Muscle layer of duodenum (tissue), 2 donors: ENCODE measurements around the gene SCAMP3.
A peak's percentile ranks its signal among the peaks of the same experiment; 100 is the strongest.
"Not testable (repeated sequence)": the region's sequence is repeated elsewhere in the genome, so short reads cannot be mapped to it uniquely, and the experiment has no call there.

ENCODE experiments used
- H3K27ac ChIP-seq: one replicate; pipeline ENCODE4 v1.7.0; 2013; ENCODE audit warnings: mild to moderate bottlenecking, low read length
- H3K27me3 ChIP-seq: one replicate; pipeline ENCODE4 v1.7.0; 2013; ENCODE audit warnings: low read depth, mild to moderate bottlenecking, control low read depth, low read length
- H3K36me3 ChIP-seq, 2 donors: one replicate each; pipeline ENCODE4 v1.7.0; 2013; ENCODE audit warnings: low read length in 2 of 2, control low read depth in 1 of 2, mild to moderate bottlenecking in 1 of 2; ENCODE audit not compliant: insufficient read depth in 2 of 2, control insufficient read depth in 1 of 2
- H3K4me1 ChIP-seq, 2 donors: one replicate each; pipeline ENCODE4 v1.7.0; 2013; ENCODE audit warnings: low read length in 2 of 2, mild to moderate bottlenecking in 2 of 2, control low read depth in 1 of 2, moderate library complexity in 1 of 2; ENCODE audit not compliant: insufficient read depth in 2 of 2, control insufficient read depth in 1 of 2
- H3K4me3 ChIP-seq, 2 donors: one replicate each; pipeline ENCODE4 v1.7.0; 2013; ENCODE audit warnings: low read length in 2 of 2, low read depth in 1 of 2, mild to moderate bottlenecking in 1 of 2
- H3K9me3 ChIP-seq, 2 donors: one replicate each; pipeline ENCODE4 v1.7.0; 2013; ENCODE audit warnings: low read length in 2 of 2, control low read depth in 1 of 2, mild to moderate bottlenecking in 1 of 2; ENCODE audit not compliant: control insufficient read depth in 1 of 2
- donor health status: healthy.

SCAMP3 gene

GRCh38 chr1:155251566-155251965 is 10.6 kb downstream of the SCAMP3 start:
- no peak overlapping the region for H3K4me3 ChIP-seq
- H3K9me3 ChIP-seq: no peaks in the 10 kb centered on the region
- no peaks in the 10 kb centered on the region for H3K27me3 ChIP-seq
- no peak overlapping the region for H3K27ac ChIP-seq
- H3K36me3 ChIP-seq: peaks cover 3 to 16% of the 10 kb centered on the region in 2 donors
- H3K4me1 ChIP-seq: peaks cover 21 to 40% of the 10 kb centered on the region in 2 donors

DNA sequence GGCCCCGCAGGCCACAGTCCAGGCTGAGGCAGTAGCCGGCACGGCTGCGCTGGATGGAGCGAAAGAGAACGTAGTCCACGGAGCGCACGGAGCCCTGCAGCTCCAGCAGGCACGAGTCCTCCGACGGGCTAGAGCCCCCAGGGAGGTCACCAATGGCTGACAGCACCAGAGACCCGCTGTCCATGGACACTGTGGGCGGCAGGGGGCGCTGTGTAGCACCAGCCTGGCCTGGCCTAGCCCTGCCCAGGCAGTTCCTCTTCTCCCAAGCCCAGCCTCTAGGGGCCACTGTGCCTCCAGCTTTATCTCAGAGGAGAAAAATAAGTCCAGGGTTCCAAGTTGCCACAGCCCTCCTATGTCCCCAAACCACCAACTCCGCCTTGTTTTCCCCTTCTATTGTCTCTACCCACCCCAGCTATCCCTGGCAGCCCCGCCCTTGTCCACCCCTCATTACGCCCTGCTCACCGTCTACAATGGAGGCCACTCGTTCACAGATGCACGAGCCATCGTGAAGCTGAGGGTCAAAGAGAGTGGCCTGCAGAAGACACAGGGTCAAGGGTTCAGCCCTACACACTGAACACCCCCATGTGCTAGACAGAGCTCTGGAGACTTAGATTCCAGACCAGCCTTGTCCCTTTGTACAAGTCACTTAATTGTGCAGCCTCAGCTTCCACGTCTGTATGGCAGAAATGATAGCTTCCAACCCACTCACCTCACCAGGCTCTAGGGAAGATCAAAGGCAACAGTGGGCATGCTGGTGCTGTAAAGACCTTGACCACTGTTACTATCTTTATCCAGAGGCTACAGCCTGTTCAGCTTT is 11.3 kb downstream of the SCAMP3 start:
- Histone ChIP-seq H3K27me3 (no peaks in the 10 kb centered on the region), H3K36me3 (peaks cover 3 to 16% of the 10 kb centered on the region in 2 donors), H3K27ac (no peak overlapping the region), H3K4me3 (peak overlapping the region; percentile 11 to 49), H3K4me1 (peaks cover 17 to 33% of the 10 kb centered on the region in 2 donors), H3K9me3 (no peaks in the 10 kb centered on the region)

- no peak overlapping the region for H3K27ac ChIP-seq
- no peaks in the 10 kb centered on the region for H3K27me3 ChIP-seq
- H3K36me3 ChIP-seq: peaks cover 3 to 16% of the 10 kb centered on the region in 2 donors
- H3K4me1 ChIP-seq: peaks cover 15 to 32% of the 10 kb centered on the region in 2 donors
- no peaks in the 10 kb centered on the region for H3K9me3 ChIP-seq
- H3K4me3 ChIP-seq: peak overlapping the region in 1 of 2 donors; percentile 49
These were observed 11.9 kb downstream of the SCAMP3 start for GRCh38 chr1:155250246-155250632.

GRCh38 chr1:155247667-155248553 is 14.2 kb downstream of the SCAMP3 start:
- Histone ChIP-seq H3K9me3 (no peaks in the 10 kb centered on the region), H3K4me3 (no peak overlapping the region), H3K4me1 (peaks cover 5 to 25% of the 10 kb centered on the region in 2 donors), H3K27ac (no peak overlapping the region), H3K36me3 (peaks cover 3 to 16% of the 10 kb centered on the region in 2 donors), H3K27me3 (no peaks in the 10 kb centered on the region)

- H3K27me3 ChIP-seq, H3K9me3 ChIP-seq, H3K27ac ChIP-seq, H3K4me3 ChIP-seq: not testable (repeated sequence)
- Histone ChIP-seq H3K36me3 (peaks cover 3 to 16% of the 10 kb centered on the region in 2 donors), H3K4me1 (peaks cover 5 to 27% of the 10 kb centered on the region in 2 donors)
These were observed 15.4 kb downstream of the SCAMP3 start for GRCh38 chr1:155246796-155247195.

DNA sequence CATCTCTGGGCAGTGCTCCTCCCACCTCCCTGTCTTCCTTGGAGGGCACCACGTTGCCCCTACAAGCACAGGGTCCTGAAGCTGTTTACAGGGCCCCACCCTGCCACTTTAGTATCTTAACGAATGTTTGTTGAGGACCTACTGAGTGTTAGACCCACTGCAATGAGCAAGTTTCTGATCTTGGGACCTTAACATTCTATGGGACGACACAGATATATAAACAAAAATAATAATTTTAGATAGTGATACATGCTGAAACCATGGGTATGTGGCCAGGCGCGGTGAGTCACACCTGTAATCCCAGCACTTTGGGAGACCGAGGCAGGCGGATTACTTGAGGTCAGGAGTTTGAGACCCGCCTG is 17.0 kb downstream of the SCAMP3 start:
- Histone ChIP-seq H3K9me3 (no peaks in the 10 kb centered on the region), H3K36me3 (peaks cover 3 to 16% of the 10 kb centered on the region in 2 donors), H3K4me1 (peaks cover 7 to 21% of the 10 kb centered on the region in 2 donors), H3K27ac (peak overlapping the region; percentile 70), H3K4me3 (peak overlapping the region; percentile 67 to 68), H3K27me3 (no peaks in the 10 kb centered on the region)

DNA sequence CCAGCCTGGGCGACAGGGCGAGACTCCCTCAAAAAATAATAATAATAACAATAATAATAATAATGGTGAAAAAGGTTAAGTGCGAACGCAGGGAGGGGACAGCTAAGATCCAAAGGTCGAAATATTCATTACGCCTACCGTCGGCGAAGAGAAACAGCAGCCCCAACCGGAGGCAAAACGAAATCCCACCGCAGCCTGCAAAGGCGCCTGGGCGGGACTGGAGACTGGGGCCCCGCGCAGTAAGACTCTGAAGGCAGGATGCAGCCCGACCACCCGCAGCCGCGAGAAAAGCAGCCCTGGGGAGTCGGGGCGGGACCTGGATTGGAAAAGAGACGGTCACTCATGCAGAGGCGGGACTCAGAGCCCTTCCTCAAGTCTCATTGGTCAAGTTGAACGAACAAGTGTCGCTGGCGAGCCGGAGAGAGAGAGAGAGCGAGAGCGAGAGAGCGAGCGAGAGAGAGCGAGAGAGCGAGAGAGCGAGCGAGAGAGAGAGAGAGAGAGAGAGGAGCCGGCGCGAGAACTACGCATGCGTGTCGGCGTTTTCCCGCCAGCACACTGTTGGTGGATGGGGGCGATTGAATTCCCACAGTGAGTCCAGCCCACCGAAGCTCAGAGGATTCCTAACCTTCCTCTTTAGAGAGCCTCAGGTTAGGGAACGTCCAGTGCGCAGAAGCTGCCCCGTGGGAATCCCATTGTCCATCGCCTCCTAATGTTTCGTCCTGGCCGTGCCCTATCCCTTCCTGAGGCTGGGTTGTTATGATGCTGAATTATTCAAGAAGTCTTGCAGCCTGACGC is 17.6 kb downstream of the SCAMP3 start:
- no peaks in the 10 kb centered on the region for H3K27me3 ChIP-seq
- H3K9me3 ChIP-seq: no peaks in the 10 kb centered on the region
- H3K27ac ChIP-seq: peak overlapping the region; percentile 70
- H3K36me3 ChIP-seq: peaks cover 3 to 16% of the 10 kb centered on the region in 2 donors
- H3K4me1 ChIP-seq: peaks cover 7 to 19% of the 10 kb centered on the region in 2 donors
- H3K4me3 ChIP-seq: peak overlapping the region; percentile 67 to 68

DNA sequence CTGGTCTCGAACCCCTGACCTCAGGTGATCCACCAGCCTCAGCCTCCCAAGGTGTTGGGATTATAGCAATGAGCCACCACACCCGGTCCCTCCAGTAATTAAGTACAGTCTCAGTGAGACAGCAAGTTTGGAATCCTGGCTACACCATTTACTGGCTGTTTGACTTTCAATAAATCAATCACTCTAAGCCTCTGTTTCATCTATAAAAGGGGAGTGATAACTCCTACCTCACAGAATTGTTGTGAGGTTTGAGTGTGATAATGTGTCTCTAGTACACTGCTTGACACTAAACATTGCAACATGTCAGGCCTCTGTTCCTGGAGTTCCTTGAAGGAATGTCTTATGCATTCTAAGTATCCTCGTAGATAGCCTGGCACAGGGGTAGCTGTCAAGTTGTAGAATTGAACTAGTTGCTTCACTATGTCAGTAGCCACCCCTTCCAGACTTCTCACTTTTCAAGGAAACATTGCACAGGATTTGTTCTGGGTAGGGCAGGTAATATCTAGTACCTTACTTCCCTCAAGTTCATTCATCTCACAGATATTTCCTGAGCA is 19.3 kb downstream of the SCAMP3 start:
- peak overlapping the region; percentile 2 for H3K27ac ChIP-seq

GRCh38 chr1:155241841-155242264 is 20.3 kb downstream of the SCAMP3 start:
- Histone ChIP-seq H3K4me3 (peak overlapping the region in 1 of 2 donors; percentile 55), H3K9me3 (no peaks in the 10 kb centered on the region), H3K4me1 (peaks cover 7 to 19% of the 10 kb centered on the region in 2 donors), H3K27ac (peak overlapping the region; percentile 63), H3K36me3 (peaks cover 0 to 5% of the 10 kb centered on the region in 2 donors), H3K27me3 (no peaks in the 10 kb centered on the region)

More for the DNA sequence above, 19.3 kb downstream of the SCAMP3 start:
- Histone ChIP-seq H3K27me3 (no peaks in the 10 kb centered on the region), H3K36me3 (peaks cover 3 to 12% of the 10 kb centered on the region in 2 donors), H3K4me1 (peaks cover 7 to 19% of the 10 kb centered on the region in 2 donors), H3K4me3 (peak overlapping the region; percentile 31 to 67), H3K9me3 (no peaks in the 10 kb centered on the region)

DNA sequence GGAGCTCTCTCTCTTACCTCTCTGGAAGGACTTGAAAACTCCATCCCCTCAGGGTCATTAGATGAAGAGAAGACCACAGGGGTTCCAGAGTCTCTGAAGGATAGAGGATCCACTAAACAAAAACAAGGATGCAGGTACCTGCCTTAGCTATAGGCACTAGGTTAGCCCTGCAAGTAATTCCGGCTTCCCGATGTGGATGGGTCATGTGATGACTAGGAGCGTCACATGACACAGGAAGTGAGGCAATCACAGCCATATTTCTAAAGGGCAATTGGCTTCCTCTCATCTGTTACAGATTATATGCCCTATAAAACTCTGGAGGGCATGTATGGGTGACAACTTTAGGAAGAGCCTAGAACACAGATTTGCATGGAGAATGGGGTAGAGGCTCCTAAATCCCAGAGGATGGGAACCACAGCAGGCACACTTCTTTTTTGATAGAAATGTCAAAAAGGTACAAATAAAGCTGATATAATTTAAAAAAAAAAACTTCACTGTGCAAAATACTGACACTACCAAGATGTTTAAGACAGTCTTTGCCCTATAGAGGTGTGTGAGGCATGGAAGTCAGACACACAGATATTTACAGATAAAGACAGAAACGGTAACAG is 21.0 kb downstream of the SCAMP3 start:
- peak overlapping the region; percentile 63 for H3K27ac ChIP-seq
- H3K4me3 ChIP-seq: peak overlapping the region; percentile 36 to 55
- H3K36me3 ChIP-seq: peaks cover 0 to 9% of the 10 kb centered on the region in 2 donors
- H3K4me1 ChIP-seq: peaks cover 7 to 19% of the 10 kb centered on the region in 2 donors
- H3K9me3 ChIP-seq: no peaks in the 10 kb centered on the region
- H3K27me3 ChIP-seq: no peaks in the 10 kb centered on the region
